Measurements from ENCODE around the gene SERPINB5. TPM values are rescaled to one million over a fixed set of nuclear protein-coding genes. Genes with fewer than 3 reads are reported as not detected.

Gene SERPINB5
- total RNA-seq, 1 experiment from 2014 or later: 0.11 TPM

GRCh38 chr18:63431180-63431579, 45.6 kb upstream of the SERPINB5 start:
- intact Hi-C loops (cut with micrococcal nuclease; ENCODE audit: unreplicated experiment): no loop called here
- no peak overlapping the region for H3K27ac ChIP-seq (ENCODE audit: low read depth, low read length, poor library complexity, severe bottlenecking)

GRCh38 chr18:63433334-63433866, 43.4 kb upstream of the SERPINB5 start:
- H3K9me3 ChIP-seq (ENCODE audit: low read depth, low read length, poor library complexity, severe bottlenecking): no peaks in the 10 kb centered on the region
- H3K4me1 ChIP-seq (ENCODE audit: insufficient read depth, low read length, poor library complexity, severe bottlenecking): no peaks in the 10 kb centered on the region
- no peak overlapping the region for H3K27ac ChIP-seq (ENCODE audit: low read depth, low read length, poor library complexity, severe bottlenecking)
- no TSS peak for BruUV-seq (replicated peaks)
- H3K27me3 ChIP-seq (replicated peaks; ENCODE audit: insufficient read depth, low read depth, low read length, poor library complexity): no peaks in the 10 kb centered on the region
- POLR2A ChIA-PET (ENCODE audit: low non-redundant PET): no interaction called here
- no peak overlapping the region for H3K4me3 ChIP-seq (ENCODE audit: low read depth, low read length, poor library complexity, severe bottlenecking)
- TF ChIP-seq EZH2 (IDR thresholded peaks at IDR 0.05; ENCODE audit: borderline replicate concordance, low read depth, low read length, poor library complexity, severe bottlenecking) (no peak), CTCF (conservative IDR thresholded peaks at IDR 0.05; ENCODE audit: low read depth, low read length) (no peak)
- no peaks in the 10 kb centered on the region for H3K36me3 ChIP-seq (ENCODE audit: insufficient read depth, low read length, poor library complexity, severe bottlenecking)
- intact Hi-C loops (cut with micrococcal nuclease; ENCODE audit: unreplicated experiment): no loop called here
- CTCF ChIA-PET: no interaction called here
- no peak for DNase-seq (ENCODE audit: low spot score)

More at GRCh38 chr18:63431180-63431579, 45.6 kb upstream of the SERPINB5 start:
- no peaks in the 10 kb centered on the region for H3K27me3 ChIP-seq (replicated peaks; ENCODE audit: insufficient read depth, low read depth, low read length, poor library complexity)
- ChIA-PET CTCF (no interaction called here), POLR2A (ENCODE audit: low non-redundant PET) (no interaction called here)
- no peak for TF ChIP-seq EZH2 (IDR thresholded peaks at IDR 0.05; ENCODE audit: borderline replicate concordance, low read depth, low read length, poor library complexity, severe bottlenecking)
- no peak for TF ChIP-seq CTCF (conservative IDR thresholded peaks at IDR 0.05; ENCODE audit: low read depth, low read length)
- H3K36me3 ChIP-seq (ENCODE audit: insufficient read depth, low read length, poor library complexity, severe bottlenecking): no peaks in the 10 kb centered on the region
- no peak for DNase-seq (ENCODE audit: low spot score)
- H3K4me1 ChIP-seq (ENCODE audit: insufficient read depth, low read length, poor library complexity, severe bottlenecking): no peaks in the 10 kb centered on the region
- no peak overlapping the region for H3K4me3 ChIP-seq (ENCODE audit: low read depth, low read length, poor library complexity, severe bottlenecking)
- H3K9me3 ChIP-seq (ENCODE audit: low read depth, low read length, poor library complexity, severe bottlenecking): no peaks in the 10 kb centered on the region
- no TSS peak for BruUV-seq (replicated peaks)

- Histone ChIP-seq H3K27me3 (replicated peaks; ENCODE audit: insufficient read depth, low read depth, low read length, poor library complexity) (no peaks in the 10 kb centered on the region), H3K4me1 (ENCODE audit: insufficient read depth, low read length, poor library complexity, severe bottlenecking) (peaks cover 18% of the 10 kb centered on the region), H3K36me3 (ENCODE audit: insufficient read depth, low read length, poor library complexity, severe bottlenecking) (no peaks in the 10 kb centered on the region), H3K27ac (ENCODE audit: low read depth, low read length, poor library complexity, severe bottlenecking) (peak overlapping the region; percentile 71), H3K4me3 (ENCODE audit: low read depth, low read length, poor library complexity, severe bottlenecking) (no peak overlapping the region), H3K9me3 (ENCODE audit: low read depth, low read length, poor library complexity, severe bottlenecking) (no peaks in the 10 kb centered on the region)
- POLR2A ChIA-PET (ENCODE audit: low non-redundant PET): no interaction called here
- intact Hi-C loops (cut with micrococcal nuclease; ENCODE audit: unreplicated experiment): loop anchor here (2.0 to 5.0 kb wide), 4 partner anchors 116 to 421 kb away; no protein-coding TSS in a partner anchor
- TF ChIP-seq EZH2 (IDR thresholded peaks at IDR 0.05; ENCODE audit: borderline replicate concordance, low read depth, low read length, poor library complexity, severe bottlenecking) (no peak), CTCF (conservative IDR thresholded peaks at IDR 0.05; ENCODE audit: low read depth, low read length) (no peak)
- CTCF ChIA-PET: interaction anchor here (1.7 kb wide), 1 partner anchor 421 kb away, joined by 13 read pairs; no protein-coding TSS in a partner anchor
- no peak for DNase-seq (ENCODE audit: low spot score)
- BruUV-seq (replicated peaks): no TSS peak
Observed at GRCh38 chr18:63438181-63438580, 38.6 kb upstream of the SERPINB5 start.
